H7 (cell line): Measurements from ENCODE around the gene TNKS1BP1. TPM values are rescaled to one million over a fixed set of nuclear protein-coding genes. Genes with fewer than 3 reads are reported as not detected.

Experiments used
- DNase-seq: peaks from one replicate; pipeline ENCODE4 v3.0.0; 2012
- H3K27me3 ChIP-seq: 2 replicates; pipeline ENCODE4 v1.6.0; 2011; ENCODE audit warnings: mild to moderate bottlenecking, low read length; ENCODE audit not compliant: control insufficient read depth, insufficient read depth
- H3K36me3 ChIP-seq: replicated peaks from 2 replicates; pipeline ENCODE4 v1.5.1; 2011; ENCODE audit warnings: low read length; ENCODE audit not compliant: control insufficient read depth, insufficient read depth
- H3K4me3 ChIP-seq: 2 replicates; pipeline ENCODE4 v1.5.1; 2011; ENCODE audit warnings: low read depth, mild to moderate bottlenecking, control low read depth, low read length, moderate library complexity; ENCODE audit not compliant: insufficient read depth
- total RNA-seq: library from RNA; depleted of rRNA; stranded (reverse); fragments of >200 nt; shearing (Covaris generic); gene quantifications from 2 replicates; pipeline ENCODE4 v1.2.3, GENCODE V29; 2014; rRNA removed

The TNKS1BP1 gene
- total RNA-seq, 1 experiment from 2014 or later = 48.5 TPM

- Histone ChIP-seq H3K27me3 (no peaks in the 10 kb centered on the region), H3K36me3 (no peaks in the 10 kb centered on the region), H3K4me3 (no peak overlapping the region)
- DNase-seq = no peak
Measured at GRCh38 chr11:57260937-57261783, 63.6 kb downstream of the TNKS1BP1 start.

GRCh38 chr11:57256119-57256518, 68.6 kb downstream of the TNKS1BP1 start:
- H3K36me3 ChIP-seq = no peaks in the 10 kb centered on the region
- DNase-seq = no peak
- no peak overlapping the region for H3K4me3 ChIP-seq
- no peaks in the 10 kb centered on the region for H3K27me3 ChIP-seq

GRCh38 chr11:57255618-57256017, 69.1 kb downstream of the TNKS1BP1 start:
- H3K4me3 ChIP-seq = no peak overlapping the region
- no peaks in the 10 kb centered on the region for H3K27me3 ChIP-seq
- H3K36me3 ChIP-seq = no peaks in the 10 kb centered on the region
- no peak for DNase-seq

- Histone ChIP-seq H3K4me3 (no peak overlapping the region), H3K36me3 (no peaks in the 10 kb centered on the region), H3K27me3 (no peaks in the 10 kb centered on the region)
- no peak for DNase-seq
Measured at GRCh38 chr11:57254631-57255030, 70.1 kb downstream of the TNKS1BP1 start.

GRCh38 chr11:57251491-57252104, 73.2 kb downstream of the TNKS1BP1 start:
- H3K4me3 ChIP-seq = no peak overlapping the region
- H3K27me3 ChIP-seq = no peaks in the 10 kb centered on the region
- H3K36me3 ChIP-seq = no peaks in the 10 kb centered on the region
- no peak for DNase-seq

GRCh38 chr11:57251037-57251436, 73.7 kb downstream of the TNKS1BP1 start:
- Histone ChIP-seq H3K27me3 (no peaks in the 10 kb centered on the region), H3K4me3 (no peak overlapping the region), H3K36me3 (no peaks in the 10 kb centered on the region)
- no peak for DNase-seq

Other genes with a start within 250 kb of the TNKS1BP1 start
- 0.04 and 0.10 TPM in 2 replicates for gene LRRC55, start 143.0 kb downstream of the TNKS1BP1 start, total RNA-seq
- gene APLNR, start 87.7 kb downstream of the TNKS1BP1 start, total RNA-seq = 1.4 and 3.4 TPM in 2 replicates
- 158 and 173 TPM in 2 replicates for gene SSRP1, start 10.9 kb upstream of the TNKS1BP1 start, total RNA-seq
- not detected in 2 replicates for gene P2RX3, start 13.4 kb upstream of the TNKS1BP1 start, total RNA-seq
- gene PRG3, start 56.2 kb upstream of the TNKS1BP1 start, total RNA-seq = not detected in 2 replicates
- not detected in 2 replicates for gene PRG2, start 65.7 kb upstream of the TNKS1BP1 start, total RNA-seq
- 9.7 and 16.4 TPM in 2 replicates for gene SLC43A3, start 102.2 kb upstream of the TNKS1BP1 start, total RNA-seq
- 3.1 and 3.4 TPM in 2 replicates for gene RTN4RL2, start 135.6 kb upstream of the TNKS1BP1 start, total RNA-seq
- 30.7 and 33.1 TPM in 2 replicates for gene SLC43A1, start 190.8 kb upstream of the TNKS1BP1 start, total RNA-seq
- gene TIMM10, start 205.8 kb upstream of the TNKS1BP1 start, total RNA-seq = 58.6 and 73.3 TPM in 2 replicates
- gene SMTNL1, start 212.6 kb upstream of the TNKS1BP1 start, total RNA-seq = not detected in 2 replicates
- gene UBE2L6, start 242.7 kb upstream of the TNKS1BP1 start, total RNA-seq = 9.5 and 17.6 TPM in 2 replicates